Activated CD8-positive, alpha-beta memory T cell treated with anti-CD3 and anti-CD28 coated beads, Interleukin-2, amount 50 U/mL, for 24 hours (primary cell): ENCODE measurements around the gene ISOC2.
"Not testable (repeated sequence)": the region's sequence is repeated elsewhere in the genome, so short reads cannot be mapped to it uniquely, and the experiment has no call there.

Experiments used
- DNase-seq: peaks from one replicate; pipeline ENCODE4 v3.0.0-alpha.2; 2020; ENCODE audit errors: extremely low read depth

ISOC2 gene, protein sequence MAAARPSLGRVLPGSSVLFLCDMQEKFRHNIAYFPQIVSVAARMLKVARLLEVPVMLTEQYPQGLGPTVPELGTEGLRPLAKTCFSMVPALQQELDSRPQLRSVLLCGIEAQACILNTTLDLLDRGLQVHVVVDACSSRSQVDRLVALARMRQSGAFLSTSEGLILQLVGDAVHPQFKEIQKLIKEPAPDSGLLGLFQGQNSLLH

DNA sequence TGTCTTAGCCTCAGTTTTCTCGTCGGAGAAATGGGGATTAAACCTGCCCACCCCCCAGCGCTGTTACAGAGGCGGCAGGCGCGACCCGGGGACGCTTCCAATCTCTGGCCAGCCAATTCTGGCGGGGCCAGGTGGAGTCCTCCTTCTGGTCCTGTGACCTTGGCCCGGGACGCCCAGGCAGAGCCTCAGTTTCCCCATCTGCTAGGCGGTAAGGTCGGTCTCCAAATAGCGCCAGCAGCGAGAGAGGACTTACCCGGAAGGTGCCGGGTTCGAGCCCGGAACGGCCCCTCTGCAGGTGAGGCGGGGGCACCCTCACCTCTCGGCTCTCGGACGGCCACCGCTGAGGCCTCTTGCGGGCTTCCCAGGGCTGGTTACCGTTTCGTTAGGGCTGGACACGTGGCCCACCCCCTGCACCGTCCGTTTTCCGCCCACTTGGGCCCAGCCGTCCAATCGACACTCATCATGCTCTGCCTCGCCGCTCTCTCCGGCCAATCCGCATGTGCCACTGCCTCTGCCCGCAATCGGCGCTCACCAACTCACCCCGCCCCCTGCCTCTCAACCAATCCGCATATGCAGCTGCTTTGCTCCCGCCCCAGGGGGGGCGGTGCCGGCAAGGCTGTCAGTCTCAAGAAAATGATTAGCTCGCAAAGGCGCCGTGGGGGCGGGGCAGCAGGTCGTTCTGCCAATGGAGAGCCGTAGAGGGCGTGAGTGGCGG is at the start of gene ISOC2:
Gene ISOC2 (minus strand): TSS at position 384 of the 715 bp plus-strand sequence. CDS start 5,156 bp downstream, outside the sequence.
- peak; percentile 100 for DNase-seq

DNA sequence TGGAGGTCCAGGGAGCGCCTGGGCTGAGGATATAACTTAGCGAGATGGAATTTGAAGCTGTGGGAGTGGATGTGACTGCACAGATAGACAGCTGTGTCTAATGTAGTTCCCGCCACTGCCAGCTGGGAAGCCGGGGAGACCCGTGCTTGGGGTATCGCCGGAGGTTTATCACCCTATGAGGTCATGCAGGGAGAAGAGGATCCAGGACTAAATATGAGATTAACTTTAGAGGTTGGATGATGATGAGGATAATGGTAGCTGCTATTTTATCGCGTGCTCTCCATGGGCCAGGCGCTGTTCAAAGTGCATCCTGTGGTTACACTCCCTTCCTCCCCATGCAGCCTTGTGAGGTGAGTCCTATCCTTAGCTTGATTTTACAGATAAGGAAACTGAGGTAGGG is 46.7 kb upstream of the ISOC2 start:
- no peak for DNase-seq

DNA sequence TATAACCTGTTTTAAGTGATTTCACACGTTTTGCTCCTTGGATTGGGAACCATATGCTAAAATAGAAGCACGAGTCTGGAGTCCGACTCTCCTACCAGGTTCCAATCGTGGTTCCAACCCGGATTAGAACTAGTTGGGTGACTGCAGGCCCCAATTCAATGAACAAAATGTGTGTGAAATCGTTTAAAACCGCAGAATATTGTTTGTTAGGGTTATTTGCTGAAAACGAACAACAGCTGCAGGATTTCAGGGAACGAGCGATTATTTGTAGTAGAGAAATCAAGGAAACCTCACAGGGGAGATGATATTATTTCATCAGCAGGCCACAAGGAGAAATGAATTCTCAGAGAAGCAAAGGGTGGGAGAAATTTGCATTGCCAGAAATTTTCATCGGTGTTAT is 43.5 kb upstream of the ISOC2 start:
- no peak for DNase-seq

DNA sequence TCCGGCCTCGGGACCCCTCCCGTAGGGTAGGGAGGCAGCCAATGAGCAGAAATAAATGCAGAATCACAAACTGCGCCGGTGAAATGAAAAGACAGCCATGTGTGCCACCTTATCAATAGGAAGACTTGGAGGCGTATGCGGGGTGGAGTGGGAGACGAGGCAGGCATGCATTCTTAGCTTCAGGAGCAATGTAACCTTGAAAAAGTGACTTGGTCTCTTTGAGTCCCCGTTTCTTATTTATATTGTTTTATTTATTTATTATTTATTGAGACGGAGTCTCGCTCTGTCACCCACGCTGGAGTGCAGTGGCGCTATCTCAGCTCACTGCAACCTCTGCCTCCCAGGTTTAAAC is 42.8 kb upstream of the ISOC2 start:
- DNase-seq, result no peak

DNA sequence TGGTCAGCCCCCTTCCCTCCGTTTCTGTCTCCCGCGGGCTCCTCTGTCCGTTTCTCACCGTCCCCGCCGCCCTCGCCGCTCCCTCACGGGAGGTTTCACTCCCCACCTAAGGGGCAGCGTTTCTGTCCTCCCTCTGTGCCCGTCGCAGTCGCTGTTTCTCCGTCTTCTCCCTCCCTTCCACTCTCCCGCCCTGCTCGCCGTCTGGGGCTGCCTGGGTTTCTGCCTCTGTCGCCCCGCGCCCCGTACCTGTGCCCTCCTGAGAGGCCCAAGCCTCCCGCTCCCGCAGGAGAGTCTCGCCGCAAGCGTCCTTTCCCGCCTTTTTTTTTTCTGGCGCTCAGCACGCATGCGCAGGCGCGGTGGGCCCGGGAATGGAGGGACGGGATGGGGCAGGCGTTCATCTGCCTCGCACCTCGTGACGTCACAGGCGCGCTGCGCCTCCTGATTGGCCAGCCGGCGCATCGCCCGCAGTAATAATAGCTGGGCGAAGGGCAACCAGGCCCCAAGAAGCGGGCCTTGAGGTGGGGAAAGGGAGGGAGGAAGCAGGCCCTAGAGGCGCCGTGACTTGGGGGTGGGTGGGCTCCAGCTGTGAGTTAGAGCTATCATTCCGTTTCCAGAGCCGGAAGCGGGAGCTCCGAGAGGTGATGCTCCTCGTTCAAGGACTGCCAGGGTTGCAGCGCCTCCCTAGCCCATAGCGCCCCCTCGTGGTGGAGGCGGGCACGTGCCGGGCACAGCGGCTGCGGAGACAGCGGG is 42.2 kb upstream of the ISOC2 start:
- DNase-seq, result peak; percentile 80

DNA sequence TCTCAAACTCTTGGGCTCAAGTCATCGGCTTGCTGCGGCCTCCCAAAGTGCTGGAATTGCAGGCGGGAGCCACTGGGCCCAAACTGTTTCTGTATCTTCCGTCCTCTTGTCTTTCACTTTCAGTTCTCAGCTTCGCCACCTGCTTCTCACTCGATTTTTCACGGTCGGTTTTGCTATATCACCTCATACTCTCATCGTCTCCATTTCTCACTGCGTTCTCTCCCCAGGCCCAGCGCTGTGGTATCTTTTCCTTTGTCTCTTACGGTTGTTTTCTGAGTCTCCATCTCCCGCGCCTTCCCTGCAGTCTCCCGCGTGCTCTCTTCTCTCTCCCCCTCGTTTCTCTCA is 41.7 kb upstream of the ISOC2 start:
- no peak for DNase-seq

DNA sequence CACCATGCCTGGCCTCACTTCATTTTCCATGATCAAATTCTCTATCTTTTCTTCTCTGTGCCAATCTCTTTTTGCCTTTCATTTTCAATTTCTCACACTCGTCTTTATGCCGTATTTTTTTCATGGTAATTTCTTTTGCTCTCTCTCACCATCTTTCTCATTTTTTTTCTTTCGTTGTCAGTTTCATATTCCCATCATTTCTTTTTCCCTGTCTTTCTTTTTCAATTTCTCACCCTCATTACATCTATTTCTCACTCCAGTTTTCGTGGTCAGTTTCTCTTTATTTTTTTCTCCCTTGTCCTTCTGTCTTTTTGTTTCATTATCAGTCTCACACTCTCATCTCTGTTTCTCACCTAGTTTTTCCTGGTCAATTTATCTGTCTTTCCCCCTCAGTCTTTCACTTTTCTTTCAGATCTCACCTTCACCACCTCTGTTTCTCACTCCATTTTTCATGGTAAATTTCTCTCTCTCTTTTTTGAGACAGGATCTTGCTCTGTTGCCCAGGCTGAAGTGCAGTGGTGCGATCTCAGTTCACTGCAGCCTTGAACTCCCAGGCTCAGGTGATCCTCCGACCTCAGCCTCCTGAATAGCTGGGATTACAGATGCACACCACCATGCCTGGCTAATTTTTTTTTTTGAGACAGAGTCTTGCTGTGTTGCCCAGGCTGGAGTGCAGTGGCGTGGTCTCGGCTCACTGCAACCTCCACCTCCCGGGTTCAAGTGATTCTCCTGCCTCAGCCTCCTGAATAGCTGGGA is 40.9 kb upstream of the ISOC2 start:
- no peak for DNase-seq

DNA sequence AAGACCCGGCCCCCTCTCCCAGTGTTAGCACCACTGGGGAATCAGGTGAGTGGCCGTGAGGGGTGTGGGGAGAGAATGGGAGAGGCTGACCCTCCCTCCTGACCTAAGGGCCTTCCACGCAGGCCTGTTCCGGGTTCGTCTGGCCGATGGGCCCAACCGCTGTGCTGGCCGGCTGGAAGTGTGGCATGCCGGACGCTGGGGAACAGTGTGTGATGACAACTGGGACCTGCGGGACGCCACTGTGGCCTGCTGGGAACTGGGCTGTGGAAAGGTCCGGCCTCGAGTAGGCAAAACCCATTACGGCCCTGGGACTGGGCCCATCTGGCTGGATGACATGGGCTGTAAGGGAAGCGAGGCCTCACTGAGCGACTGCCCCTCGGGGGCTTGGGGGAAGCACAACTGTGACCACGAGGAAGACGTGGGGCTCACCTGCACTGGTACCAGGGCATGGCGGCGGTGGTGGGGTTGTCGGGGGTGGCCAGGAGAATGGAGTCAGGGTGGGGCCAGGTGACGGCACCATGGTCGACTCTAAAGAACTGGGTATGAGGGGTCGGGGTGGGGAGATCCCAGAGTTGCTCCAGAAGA is 39.0 kb upstream of the ISOC2 start:
- DNase-seq, result no peak

DNA sequence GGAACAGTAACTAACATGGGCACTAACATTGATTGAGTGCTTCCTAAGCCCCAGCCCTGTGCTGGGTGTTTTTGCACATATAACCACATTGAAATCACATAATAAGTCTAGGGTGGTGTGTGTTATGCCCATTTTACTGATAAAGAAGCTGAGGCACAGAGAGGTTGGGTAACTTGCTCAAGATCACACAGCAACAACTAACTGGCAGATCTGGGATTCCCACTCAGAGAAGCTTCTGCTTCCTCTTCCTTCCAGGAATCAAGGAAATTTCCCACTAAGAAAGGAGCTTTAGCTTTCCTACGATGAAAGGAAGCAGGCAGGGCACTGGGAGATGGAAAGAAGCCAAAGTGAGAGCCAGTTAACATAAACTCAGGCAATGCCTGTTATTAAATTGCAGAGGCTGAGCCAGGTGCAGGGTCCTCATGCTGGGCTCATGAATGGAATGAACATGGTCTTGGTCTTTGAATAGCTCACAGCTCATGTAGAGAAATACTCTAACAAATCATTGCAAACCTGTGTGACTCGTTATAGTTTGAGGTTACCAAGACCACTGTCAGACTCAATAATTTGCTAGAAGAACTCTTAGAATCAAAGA is 36.9 kb upstream of the ISOC2 start:
- DNase-seq, result no peak

DNA sequence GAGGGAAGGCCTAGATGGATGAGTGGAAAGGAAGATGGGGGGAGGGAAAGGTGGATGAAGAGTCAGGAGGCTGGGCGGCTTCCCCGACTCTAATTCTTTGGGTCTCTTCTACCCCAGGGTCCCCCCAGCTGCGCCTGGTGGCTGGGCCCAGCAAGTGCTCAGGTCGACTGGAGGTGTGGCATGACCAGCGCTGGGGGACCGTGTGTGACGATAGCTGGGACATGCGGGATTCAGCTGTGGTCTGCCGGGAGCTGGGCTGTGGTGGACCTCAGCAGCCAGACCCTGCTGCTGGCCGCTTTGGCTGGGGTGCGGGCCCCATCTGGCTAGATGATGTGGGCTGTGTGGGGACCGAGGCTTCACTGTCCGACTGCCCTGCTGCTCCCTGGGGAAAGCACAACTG is 36.3 kb upstream of the ISOC2 start:
- DNase-seq, result no peak

DNA sequence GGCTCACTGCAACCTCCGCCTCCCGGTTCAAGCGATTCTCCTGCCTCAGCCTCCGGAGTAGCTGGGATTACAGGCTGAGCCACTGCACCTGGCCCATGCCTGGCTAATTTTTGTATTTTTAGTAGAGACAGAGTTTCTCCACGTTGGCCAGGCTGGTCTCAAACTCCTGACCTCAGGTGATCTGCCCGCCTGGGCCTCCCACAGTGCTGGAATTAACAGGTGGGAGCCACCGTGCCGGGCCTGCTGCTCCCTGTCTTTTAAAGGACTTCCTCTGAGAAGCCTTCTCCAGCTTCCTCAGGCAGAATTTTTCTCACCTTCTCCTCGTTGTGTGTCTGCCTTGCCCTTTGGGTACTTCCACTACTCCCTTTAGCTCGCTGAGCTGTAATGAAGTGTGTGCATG is 35.4 kb upstream of the ISOC2 start:
- DNase-seq, result not testable (repeated sequence)

DNA sequence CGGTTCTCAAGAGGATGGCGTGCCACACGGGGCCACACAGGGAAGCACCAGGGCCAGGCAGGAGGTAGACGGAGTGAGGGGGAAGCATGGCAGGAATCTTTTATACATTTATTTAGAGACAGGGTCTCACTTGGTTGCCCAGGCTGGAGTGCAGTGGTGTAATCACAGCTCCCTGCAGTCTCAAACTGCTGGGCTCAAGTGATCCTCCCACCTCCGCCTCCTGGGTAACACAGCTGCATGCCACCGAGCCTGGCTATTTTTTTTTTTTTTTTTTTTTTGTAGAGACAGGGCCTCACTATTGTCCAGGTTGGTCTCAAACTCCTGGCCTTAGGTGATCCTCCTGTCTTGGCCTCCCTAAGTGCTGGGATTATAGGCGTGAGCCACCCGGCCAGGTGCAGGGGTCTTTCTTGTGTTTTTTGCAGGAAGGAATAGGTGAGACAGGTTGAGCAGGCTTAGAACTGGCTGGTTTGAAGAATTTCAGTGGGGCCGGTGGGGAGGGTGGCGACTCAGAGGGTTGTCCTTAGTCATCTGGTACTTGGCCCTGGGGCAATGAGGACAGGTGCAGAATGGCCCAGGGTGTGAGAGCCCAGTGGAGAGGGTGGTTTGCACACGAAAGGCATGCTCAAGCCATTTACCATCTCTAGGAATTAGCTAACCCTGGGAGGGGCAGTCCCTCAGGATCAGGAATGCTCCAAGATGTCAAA is 34.4 kb upstream of the ISOC2 start:
- no peak for DNase-seq

DNA sequence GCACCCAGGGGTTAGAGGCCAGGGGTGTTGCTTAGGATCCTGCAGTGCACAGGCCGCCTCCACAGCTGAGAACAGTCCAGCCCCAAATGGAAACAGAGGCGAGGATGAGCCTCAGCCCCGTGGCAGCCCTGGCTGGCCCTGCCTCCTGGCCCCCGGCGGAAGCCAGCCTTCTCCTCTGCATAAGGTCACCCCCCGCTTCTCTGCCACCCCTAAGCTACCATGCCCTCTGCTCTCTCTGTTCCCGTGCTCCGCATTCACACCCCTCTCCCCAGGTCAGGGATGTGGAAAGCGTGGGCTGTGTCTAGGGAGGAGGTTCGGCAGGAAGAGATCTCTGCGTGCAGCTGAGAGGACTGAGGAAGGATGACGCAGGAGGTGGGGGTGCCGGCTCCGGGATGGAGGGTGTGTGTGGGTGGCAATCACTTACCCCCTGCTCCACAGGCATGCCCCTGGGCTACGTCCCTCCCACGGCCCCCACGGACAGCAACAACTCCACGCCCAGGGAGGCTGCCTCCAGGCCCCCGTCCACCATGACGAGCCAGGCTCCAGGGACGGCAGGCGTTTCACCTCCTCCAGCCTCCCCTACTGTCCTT is 32.8 kb upstream of the ISOC2 start:
- no peak for DNase-seq

DNA sequence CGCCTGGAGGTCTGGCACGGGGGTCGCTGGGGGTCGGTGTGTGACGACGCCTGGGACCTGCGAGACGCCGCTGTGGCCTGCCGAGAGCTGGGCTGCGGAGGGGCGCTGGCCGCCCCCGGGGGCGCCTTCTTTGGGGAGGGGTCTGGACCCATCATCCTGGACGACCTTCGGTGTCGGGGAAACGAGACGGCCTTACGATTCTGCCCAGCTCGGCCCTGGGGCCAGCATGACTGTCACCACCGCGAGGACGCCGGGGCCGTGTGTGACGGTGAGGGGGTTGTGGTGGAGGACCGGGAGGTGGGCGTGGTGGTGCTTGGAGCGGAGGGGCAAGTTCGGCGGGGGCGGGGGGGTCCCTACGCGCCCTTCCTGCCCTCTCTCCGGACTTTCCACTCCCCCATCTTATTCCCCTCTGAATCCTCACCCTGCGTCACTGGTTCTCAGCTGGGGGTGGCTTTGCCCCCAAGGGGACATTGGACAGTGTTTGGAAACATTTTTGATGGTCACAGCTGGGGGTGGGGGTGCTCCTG is 32.3 kb upstream of the ISOC2 start:
- DNase-seq, result no peak

DNA sequence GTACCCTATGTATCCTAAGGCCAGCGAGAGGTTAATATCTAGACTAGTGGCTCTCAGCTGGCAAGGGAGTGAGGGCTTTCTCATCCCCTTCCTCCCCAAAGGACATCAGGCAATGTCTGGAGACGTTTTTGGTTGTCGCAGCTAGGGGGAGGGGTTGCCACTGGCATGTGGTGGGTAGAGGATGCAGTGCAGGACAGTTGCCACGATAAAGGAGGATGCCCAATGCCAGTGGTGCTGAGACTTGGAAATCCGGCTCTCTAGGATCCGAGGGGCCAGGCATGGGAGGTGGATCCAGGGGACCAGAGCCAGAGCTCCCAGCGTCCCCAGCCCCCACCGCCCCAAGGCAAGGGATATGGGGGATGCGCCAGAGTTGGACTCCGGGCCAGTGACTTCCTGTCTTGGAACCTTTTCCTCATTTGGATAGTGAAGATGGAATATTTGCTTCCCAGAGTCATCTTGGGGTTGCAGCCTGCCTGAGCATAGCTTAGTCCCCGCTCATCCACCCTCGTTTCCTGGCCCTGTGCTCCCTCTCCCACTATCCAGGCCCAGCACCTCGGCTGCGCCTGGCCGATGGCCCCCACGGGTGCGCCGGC is 31.7 kb upstream of the ISOC2 start:
- no peak for DNase-seq

DNA sequence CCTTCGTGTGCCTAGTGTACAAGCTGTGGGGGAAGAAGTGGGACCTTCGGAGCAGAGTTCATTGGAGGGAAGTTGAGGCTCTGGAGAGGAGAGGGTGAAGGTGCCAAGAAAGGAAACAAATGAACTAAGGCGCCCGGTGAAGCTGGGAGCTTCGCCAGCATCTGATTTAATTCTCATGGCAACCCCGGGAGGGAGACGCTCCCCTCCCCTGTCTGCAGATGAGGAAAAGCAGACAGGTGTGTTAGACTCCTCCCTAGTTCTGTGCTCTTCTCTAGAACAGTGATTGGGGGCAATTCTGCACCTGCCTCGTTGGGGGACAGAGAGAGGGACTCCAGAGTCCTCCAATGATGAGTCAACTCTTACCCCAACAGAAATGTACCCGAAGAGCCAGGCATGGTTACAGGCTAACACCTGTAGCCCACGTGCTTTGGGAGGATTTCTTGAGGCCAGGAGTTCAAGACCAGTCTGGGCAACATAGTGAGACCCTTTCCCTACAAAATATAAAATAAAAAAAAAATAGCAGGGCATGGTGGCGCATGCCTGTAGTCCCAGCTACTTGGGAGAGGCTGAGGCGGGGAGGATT is 31.0 kb upstream of the ISOC2 start:
- DNase-seq, result no peak

DNA sequence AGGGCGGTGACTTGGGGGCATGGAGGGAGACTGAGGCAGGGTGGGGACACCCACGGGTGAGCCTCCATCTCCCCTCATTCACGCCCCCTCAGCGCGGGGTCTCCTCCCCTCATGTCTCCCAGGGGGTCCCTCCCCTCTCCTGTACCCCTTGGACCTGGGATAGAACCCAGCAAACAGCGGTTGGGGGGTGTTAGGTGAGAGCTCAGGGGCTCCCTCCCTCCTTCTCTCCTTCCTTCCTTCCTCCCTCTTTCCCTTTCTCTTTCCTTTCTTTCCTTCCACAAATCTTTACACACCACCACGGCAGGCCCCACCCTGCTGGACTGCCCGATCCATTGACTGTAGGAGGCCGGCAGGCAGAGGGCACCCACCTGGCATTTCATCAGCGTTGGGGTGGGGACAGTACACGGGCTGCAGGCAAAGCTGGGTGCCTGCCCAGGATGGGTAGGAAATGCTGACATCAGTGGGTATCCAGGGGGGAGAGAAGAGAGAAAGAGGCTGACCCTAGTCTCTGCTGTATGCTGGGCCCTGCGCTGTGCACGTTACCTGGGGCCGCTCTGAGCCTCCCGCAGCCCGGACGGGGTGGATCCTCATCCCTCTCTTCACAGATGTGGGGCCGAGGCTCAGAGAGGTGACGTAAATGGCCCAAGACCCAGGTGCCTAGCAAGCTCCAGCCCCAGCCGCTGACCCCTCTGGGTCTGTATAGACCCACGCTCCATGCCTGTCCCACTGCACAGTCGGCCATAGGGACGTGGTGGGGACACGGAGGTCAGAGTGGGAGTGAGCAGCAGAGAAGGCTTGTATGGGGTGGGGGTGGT is 30.3 kb upstream of the ISOC2 start:
- DNase-seq, result no peak

DNA sequence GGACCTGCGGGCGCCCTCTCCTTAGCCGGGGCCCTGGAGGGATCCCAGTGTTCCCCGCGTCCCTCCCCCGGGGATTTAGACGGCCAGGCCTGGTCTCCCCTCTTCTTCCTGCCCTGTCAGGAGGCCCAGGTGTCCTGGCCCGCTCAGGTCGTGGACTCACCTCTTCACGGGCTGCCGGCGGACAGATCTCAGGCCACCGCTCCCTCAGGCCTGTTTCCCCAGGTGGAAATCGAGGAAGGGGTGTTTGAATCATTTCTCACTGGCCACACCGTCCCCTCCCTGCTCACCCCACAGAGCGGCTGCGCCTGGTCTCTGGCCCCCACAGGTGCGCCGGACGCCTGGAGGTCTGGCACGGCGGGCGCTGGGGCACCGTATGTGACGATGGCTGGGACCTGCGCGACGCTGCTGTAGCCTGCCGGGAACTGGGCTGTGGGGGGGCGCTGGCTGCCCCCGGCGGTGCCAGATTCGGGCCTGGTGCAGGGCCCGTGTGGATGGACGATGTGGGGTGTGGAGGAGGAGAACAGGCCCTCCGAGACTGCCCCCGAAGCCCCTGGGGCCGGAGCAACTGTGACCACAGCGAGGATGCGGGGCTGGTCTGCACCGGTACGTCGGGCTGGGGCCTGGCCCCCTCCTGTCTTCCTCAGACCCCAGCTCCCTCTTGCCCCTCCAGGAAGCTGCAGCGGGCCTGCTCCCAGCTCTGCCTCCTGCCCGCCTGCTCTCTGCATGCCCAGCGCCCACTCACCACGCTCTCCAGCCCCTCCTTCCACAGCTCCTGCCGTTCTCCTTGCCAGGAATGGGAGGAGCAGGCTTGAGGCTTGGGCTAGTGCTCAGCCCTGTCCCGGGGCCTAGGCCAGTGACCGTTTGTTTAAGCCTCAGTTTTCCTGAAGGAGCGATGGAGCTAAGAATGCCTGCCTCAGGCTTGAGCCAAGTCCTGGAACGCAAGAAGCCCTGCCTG is 29.3 kb upstream of the ISOC2 start:
- DNase-seq, result no peak
